Measurements from ENCODE around the gene B4GALNT4.
"Not testable (repeated sequence)": the region's sequence is repeated elsewhere in the genome, so short reads cannot be mapped to it uniquely, and the experiment has no call there.

DNA sequence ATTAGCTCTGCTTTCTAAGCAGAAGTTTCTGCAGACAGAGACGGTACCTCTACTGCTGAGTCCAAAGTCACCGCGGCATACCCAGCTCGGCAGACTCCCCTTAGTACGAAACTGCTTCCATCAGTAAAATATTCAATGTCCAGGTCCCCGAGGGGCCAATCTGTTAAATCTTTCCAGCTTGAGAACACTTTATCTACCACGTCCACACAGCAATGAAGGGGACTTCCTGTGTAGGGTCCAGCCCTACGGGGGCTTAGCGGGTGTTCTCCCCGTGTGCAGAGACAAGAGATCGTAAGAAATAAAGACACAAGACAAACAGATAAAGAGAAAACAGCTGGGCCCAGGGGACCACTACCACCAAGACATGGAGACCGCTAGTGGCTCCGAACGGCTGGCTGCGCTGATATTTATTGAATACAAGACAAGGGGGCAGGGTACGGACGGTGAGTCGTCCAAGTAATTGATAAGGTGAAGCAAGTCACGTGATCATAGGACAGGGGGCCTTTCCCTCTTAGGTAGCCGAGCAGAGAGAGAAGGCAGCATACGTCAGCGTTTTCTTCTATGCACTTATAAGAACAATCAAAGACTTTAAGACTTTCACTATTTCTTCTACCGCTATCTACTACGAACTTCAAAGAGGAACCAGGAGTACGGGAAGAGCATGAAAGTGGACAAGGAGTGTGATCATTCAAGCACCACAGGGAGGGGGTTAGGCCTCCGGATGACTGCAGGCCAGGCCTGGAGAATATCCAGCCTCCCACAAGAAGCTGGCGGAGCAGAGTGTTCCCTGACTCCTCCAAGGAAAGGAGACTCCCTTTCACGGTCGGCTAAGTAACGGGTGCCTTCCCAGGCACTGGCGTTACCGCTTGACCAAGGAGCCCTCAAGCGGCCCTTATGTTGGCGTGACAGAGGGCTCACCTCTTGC, 44.4 kb upstream of the B4GALNT4 start:
- TF ChIP-seq, protein P1, sequence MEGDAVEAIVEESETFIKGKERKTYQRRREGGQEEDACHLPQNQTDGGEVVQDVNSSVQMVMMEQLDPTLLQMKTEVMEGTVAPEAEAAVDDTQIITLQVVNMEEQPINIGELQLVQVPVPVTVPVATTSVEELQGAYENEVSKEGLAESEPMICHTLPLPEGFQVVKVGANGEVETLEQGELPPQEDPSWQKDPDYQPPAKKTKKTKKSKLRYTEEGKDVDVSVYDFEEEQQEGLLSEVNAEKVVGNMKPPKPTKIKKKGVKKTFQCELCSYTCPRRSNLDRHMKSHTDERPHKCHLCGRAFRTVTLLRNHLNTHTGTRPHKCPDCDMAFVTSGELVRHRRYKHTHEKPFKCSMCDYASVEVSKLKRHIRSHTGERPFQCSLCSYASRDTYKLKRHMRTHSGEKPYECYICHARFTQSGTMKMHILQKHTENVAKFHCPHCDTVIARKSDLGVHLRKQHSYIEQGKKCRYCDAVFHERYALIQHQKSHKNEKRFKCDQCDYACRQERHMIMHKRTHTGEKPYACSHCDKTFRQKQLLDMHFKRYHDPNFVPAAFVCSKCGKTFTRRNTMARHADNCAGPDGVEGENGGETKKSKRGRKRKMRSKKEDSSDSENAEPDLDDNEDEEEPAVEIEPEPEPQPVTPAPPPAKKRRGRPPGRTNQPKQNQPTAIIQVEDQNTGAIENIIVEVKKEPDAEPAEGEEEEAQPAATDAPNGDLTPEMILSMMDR (IDR thresholded peaks at IDR 0.05) = not testable (repeated sequence)
- TF ChIP-seq ATF2 (CRISPR knock-in tag; IDR thresholded peaks at IDR 0.05; ENCODE audit: borderline replicate concordance, low read depth); ZNF138 (CRISPR knock-in tag; conservative IDR thresholded peaks at IDR 0.05); ERG (CRISPR knock-in tag; IDR thresholded peaks at IDR 0.05); ZNF416 (CRISPR knock-in tag; IDR thresholded peaks at IDR 0.05); SP1 (CRISPR knock-in tag; conservative IDR thresholded peaks at IDR 0.05); ETV6 (CRISPR knock-in tag; IDR thresholded peaks at IDR 0.05); MAX (CRISPR knock-in tag; IDR thresholded peaks at IDR 0.05); ZNF396 (CRISPR knock-in tag; IDR thresholded peaks at IDR 0.05; ENCODE audit: borderline replicate concordance): not testable (repeated sequence)

All from WTC11 (cell line).